Astrocyte (in vitro differentiated cells and primary cell): ENCODE data around the gene NTM.

ENCODE experiments used
- CTCF ChIP-seq: IDR thresholded peaks from 2 replicates; pipeline ENCODE4 v1.5.1; 2011; ENCODE audit warnings: low read depth, mild to moderate bottlenecking, inconsistent platforms, low read length, moderate library complexity; ENCODE audit not compliant: insufficient read depth
- EZH2 ChIP-seq: IDR thresholded peaks from 2 replicates; pipeline ENCODE4 v1.6.1; 2012; ENCODE audit warnings: mild to moderate bottlenecking, low read length, inconsistent platforms; ENCODE audit not compliant: insufficient read depth

DNA sequence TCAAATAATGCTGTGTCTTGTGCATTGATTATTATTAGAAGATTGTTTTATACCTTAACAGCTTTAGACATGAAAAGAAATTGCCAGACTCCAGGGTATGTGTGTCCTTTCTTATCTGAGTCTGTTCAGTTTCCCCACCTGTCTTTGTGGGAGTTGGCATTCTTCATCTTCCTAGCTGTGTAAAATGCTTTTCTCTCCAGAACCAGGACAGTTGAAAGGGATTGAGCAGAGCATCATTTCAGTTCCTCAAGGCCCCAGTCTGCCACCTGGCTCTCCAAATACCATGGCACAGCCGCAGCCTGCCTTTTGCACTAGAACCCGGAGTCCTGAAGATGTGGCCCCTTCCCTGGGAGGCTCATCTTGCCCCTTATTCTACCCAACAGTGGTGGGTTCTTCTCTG lies 851.9 kb downstream of the NTM start:
- no peak for TF ChIP-seq CTCF
- no peak for TF ChIP-seq EZH2
